Activated CD4-positive, alpha-beta T cell treated with anti-CD3 and anti-CD28 coated beads, Interleukin-10, Interleukin-2, amounts not matched to agents 100 ng/mL and 50 ng/mL, durations not matched to agents 16 hours and 8 hours (primary cell): ENCODE results near the gene FMO2.

ENCODE experiments used
- DNase-seq: peaks from one replicate; pipeline ENCODE4 v3.0.0-alpha.2; 2020

The FMO2 gene, protein sequence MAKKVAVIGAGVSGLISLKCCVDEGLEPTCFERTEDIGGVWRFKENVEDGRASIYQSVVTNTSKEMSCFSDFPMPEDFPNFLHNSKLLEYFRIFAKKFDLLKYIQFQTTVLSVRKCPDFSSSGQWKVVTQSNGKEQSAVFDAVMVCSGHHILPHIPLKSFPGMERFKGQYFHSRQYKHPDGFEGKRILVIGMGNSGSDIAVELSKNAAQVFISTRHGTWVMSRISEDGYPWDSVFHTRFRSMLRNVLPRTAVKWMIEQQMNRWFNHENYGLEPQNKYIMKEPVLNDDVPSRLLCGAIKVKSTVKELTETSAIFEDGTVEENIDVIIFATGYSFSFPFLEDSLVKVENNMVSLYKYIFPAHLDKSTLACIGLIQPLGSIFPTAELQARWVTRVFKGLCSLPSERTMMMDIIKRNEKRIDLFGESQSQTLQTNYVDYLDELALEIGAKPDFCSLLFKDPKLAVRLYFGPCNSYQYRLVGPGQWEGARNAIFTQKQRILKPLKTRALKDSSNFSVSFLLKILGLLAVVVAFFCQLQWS

DNA sequence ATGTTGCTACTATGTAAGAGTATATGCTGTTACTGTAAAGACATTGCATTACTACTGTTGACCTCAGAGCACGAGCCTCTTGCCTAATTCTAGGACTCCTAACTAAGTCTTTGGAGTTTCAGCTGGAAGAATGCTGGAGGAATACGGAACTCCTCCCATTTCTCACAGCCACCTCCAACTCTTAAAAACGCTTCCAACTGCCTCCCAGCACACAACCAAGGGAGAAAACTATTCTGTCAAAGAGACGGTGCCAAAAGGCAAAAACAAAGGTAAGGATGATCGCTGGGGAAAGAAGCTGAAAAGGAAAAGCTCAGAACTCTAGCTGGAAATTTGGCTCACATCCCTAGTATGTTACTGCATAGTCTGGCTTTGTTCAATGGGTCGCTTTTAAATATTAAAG, at the start of gene FMO2:
Gene FMO2, plus strand, starts transcription at position 210 of the 400 bp plus-strand sequence. CDS start 414 bp downstream, outside the sequence.
- DNase-seq, result no peak

DNA sequence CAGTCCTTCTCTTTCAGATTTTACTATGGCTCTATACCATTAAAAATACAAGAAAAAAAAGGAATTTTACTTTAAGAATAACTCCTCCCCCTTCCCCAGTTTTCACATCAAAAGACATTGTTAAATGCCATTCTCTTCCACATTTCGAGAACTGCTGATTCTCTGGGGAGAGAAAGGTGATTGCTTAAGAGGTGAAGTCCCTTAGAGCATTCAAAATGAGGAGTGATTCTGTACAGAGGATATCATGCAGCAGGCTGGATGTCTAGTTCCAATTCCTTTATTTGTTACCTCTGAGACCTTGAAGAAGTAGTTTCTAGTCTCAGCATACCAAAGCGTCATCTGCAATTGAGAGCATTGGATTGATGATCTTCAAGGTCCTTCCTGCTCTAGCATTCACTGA, 47.5 kb upstream of the FMO2 start:
- DNase-seq, result no peak

DNA sequence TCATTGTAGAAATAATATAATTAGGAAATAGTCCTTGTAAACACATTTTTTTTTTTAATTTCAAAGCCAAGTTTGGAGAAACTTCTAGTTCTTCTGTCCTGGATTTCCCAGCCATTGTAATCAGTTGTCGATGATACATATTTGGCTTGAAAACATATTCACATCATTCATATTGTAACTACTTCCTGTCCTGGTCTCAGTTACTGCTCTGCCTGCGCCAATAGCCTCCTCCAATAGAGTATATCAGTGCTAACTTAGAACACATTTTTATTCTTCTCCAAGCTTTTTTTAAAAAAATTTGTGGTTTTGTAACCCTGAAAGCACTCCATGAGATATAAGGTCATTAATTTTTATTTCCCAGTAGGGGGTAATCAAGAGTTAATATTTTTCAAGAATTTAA, 46.1 kb upstream of the FMO2 start:
- no peak for DNase-seq

DNA sequence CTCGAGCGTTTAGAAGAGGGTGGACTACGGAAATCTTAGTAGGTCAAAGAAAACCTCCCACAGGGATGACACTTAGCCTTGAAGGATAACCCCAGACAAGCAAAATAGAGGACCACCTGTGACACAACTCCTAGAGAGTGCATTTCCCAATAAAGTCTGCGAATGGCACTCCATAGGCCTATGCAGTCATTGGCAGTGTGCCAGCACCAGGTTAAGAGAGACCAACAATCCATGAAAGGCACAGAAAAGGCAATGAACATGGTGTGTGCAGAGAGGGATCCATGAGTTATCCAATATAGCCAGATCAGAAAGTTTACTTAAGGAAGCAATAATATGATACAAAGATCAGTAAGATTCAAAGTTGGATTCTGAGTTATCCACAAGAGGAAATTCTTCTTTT, 45.2 kb upstream of the FMO2 start:
- DNase-seq, result no peak

DNA sequence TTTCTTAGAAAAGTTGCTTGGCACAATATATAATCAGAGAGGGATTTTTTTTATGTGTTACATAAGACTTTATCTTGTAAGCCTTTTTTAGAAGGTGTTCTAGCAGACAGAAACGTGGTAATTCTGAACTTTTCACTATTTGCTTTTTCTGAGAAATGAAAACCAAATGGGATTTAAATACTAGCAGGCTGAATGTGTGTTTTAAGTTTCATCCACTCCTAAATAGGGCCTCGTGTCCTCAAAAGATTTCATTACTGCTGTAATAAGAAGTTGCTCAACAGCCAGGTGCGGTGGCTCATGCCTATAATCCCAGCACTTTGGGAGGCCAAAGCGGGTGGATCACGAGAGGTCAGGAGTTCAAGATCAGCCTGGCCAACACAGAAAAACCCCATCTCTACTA, 44.7 kb upstream of the FMO2 start:
- no peak for DNase-seq

DNA sequence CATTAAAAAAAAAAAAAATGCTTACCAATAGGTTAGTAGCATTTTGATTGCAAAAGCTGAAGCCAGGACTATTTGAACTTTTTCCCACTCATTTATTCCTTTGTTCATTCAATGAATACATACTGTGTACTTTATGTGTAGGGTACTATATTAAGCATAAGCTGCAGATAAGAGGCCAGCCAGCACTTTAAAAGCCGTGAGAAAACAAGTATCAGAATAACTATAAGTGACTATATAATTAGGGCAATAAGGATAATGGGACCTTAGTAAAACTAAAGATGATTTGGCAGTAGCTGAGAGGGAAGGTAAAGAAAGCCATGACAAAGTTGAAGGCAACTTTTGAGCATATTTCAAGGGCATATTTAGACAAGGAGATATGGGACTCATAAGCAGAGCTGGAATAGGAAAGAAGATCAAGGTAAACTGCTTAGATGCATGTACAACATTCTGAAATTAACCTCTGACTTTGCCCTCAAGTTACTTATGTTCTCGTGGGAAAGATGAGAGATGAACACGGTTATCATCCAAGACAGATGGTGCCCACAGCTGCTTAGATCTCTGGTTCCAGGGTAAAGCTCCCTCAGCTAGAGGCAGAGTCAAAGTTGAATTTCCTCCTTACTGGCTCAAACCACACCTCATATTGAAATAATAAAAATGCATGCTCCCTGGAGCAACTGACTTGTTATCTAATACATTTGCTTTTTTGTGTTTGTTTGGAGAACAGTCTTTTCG, 44.0 kb upstream of the FMO2 start:
- DNase-seq, result no peak

DNA sequence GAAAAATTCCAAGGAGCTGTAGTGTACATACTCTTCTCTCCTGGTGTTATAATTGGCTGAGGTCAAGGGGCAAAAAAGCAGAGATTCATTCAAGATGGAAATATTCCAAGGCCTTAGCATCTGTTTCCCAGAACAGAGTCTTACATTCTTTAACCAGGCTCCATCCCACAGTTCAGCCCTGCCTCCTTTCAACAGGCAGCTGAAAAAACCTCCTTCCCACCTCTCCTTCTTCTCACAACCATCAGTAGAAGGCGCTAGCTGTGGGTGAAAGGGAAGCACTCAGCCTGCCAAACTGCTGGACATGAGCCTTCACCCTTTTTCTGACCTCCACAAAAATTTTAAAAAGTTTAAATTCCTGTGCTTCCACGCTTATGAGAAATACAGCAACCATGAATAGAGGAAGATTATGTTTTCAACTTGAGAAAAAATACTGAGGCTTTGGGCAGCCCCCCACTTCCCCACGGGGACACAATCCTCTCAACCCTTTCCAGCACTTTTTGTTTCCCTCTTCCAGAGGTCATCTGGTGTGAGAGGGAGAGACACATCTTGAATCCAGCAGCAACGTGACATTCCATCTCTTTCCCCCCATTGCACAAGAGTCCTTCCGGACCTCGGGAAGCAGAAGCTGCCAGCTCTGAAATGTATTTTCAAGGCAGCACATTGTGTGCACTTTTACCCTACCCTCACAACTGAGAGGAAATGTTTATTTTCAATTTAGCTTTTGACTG, 43.2 kb upstream of the FMO2 start:
- DNase-seq, result no peak

DNA sequence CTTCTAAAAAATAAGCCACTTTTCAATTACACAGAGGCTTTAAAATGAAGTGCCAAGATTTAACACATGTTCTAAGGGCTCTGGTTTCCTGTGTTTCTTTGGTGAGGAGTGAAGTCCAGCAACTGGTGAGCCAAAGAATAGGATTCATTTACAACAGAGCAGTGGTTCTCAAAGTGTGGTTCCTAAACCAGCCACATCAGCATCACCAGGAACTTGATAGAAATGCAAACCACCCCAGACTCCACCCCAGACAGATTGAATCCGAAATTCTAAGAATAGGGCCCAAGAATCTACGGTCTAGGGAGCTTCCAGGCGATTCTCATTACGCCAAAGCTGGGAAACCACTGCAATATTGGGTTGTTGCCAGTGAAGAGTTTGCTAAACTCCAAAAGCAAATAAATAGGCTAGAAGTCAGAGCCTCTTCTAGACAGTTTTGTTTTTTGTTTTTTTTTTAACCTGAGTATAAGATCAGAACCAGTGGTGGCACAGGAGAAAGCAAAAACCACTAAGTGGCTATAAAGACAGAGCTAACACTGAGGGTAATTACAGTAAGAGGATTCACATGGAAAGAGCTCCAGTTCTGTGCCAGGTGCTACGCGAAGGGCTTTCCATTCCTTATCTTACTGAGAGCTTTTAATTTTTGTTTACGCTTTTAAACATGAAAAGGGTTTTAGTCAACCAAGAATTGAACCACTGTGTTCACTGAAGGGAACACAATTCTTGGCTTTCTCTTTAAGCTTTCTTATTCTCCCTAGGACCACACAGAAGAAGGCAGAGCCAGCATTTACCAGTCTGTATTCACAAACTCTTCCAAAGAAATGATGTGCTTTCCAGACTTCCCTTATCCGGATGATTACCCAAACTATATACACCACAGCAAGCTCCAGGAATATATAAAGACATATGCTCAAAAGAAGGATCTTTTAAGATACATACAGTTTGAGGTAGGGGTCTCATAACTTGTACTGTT, 42.4 kb upstream of the FMO2 start:
- no peak for DNase-seq

DNA sequence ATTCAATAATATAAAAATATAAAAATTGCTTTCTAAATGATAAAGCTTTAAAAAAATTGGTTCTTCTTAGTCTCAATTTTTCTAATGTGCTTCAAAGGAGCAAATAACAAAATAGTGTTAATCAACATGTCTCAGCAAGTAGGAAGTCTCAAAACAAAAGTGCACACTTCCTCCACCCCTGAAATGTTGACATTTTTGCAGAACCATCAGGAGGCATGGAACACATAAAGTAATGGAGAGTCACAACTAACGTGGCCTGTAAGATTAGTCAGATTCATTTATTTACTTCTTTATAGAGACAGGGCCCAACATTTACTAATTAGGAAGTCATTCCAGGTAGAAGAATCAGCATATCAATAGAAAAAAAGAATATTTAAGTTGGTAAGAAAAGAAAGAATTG, 34.9 kb upstream of the FMO2 start:
- no peak for DNase-seq

DNA sequence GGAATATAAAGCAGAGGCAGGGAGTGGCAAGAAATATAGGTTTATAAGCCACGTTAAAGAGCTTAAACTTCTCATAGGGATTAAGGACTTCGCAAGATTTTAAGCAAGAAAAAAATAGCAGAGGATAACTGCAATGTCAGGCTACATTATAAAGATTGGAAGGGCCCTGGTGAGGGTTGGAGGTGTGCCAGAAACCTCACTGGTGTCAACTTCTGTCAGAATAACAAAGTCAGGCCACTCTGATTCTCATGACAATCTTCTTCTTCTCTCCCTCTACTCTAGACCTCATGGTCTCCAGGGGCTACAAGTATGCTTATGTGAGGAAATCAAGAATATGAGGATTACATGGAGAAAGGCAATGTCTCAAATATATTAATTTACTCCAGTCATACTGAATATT, 32.6 kb upstream of the FMO2 start:
- DNase-seq, result no peak

DNA sequence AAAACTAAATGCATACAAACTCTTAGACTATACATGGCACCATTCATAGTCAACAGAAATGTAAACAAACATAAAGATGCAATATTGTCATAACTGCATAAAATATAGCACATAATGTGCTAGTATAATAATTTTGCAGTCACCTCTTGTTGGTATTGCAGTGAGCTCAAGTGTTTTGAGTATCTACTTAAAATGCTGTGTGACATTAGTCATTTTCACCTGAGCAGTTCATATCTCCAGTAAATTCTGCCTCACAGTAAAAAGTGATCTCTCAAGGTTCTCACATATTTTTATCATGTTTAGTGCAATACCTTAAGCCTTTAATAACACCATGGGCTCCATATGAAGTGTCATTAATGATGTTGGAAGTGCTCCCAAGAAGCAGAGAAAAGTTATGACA, 29.6 kb upstream of the FMO2 start:
- DNase-seq, result no peak

DNA sequence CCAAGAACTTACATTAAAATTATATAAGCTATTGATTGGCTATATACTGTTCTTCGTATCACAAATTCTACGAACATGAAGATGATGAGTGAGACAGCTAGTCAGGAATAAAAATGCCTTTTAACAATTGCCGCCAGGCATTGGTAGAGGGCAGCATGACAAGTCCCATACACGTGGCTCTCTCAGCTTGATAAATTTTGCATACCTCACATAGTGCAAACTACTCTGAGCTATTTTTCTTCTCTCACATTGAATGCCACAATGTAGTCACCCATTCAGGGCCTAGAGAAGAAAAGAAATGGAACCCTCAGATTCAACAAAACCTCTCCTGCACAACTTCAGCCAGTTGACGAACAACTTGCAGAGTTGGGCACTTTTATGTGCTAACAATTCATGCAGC, 27.0 kb upstream of the FMO2 start:
- DNase-seq, result no peak

DNA sequence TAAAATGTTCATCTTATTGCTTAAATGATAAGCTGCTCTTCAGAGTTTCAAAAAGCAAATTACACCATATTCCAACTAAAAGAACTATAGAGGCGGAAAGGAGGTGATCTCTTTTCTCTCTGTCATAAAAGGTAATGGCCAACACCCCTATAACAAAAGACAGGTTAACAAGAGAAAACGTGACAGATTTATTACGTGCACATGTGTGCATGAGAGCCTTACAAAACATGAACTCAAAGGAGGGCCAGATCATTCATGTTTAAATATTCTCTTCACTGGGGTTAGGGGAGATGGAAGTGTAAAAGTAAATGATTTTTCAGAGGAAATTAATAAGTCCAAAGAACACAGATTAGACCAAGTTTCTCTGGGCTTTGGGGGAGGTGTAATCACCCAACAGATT, 26.5 kb upstream of the FMO2 start:
- no peak for DNase-seq

DNA sequence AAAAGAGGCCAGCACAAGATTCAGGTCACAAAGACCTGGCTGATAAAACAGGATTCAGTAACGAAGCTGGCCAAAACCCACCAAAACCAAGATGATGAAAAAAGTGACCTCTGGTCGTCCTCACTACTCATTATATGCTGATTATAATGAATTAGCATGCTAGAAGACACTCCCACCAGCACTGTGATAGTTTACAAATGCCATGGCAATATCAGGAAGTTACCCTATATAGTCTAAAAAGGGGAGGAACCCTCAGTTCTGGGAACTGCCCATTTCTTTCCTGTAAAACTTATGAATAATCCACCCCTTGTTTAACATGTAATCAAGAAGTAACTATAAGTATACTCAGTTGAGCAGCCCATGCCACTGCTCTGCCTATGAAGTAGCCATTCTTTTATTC, 26.0 kb upstream of the FMO2 start:
- DNase-seq, result no peak

DNA sequence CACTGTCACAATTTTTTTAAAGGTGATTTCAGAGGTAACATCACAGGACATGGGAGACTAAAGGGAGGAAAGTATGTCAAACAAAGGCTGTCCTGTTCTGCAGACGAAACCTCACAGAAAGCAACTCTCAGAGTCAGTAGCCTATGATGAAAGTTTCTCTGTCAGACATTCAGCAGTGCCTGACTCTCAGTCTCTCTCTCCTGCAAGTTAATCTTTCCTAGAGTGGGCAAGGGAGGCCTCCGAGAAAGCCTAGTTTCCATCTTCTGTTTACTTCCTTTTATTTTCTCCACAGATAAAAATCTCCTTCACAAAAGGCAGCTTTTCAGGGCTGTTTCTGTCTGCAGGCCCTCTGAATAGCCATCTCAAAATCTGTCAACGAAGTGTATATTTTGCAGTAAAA, 24.9 kb upstream of the FMO2 start:
- no peak for DNase-seq

DNA sequence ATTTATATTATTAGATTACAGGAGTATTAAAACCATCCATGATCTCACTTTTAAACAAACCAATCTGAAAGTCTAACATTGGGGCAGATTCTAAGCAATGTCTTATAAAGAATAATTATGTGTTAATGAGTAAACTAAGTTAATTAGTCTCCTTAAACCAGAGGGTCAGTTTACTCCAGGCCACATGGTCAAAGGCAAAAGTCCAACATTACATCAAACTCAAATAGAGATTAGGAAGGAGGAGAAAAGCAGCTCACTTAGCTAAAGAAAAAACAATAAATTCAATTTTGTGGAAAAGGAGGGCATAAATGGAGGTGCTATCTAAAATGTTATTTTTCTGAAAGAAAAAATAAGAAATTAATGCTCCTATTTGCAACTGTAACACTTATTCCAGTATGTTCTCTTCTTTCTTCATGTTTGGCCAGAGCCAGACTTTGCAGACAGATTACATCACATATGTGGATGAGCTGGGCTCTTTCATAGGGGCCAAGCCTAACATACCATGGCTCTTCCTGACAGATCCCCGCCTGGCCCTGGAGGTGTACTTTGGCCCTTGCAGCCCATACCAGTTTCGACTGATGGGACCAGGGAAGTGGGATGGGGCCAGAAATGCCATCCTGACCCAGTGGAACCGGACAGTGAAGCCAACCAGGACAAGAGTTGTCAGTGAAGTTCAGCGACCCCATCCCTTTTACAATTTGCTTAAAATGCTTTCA, 24.3 kb upstream of the FMO2 start:
- DNase-seq, result no peak

DNA sequence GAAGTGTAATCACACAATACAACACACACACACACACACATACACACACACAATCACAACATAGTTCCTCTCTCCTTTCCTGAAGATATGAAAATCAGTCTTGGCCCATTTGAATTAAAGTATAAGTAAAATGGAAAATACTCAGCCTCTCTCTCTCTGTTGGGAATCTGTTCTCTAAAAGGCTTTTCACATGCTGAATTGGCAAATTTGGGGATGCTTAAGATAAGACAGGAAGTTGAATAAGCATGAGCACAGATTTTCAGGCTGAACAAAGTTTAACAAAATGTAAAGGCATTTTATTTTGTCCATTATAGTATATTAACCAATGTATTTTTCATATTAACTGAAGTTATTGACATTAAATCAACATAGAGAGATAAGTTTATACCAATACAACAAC, 23.7 kb upstream of the FMO2 start:
- DNase-seq, result no peak

DNA sequence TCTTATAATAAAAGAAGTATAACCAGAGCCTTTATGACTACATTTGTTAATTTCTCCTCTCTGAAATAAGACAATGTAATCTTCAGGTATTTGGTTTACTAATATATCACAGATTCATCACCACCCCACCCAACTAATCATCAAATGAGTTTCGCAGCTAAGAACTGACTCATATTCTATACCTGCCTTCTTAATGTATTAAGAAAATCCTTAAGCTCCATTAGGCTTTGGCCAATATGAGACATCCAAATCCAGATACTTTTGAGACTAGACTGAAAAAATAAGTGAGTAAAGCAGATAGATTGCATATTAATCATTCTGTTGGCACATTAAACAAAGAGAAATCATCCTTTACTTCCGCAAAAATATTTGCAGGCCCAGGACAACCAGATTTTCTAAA, 18.7 kb upstream of the FMO2 start:
- no peak for DNase-seq

DNA sequence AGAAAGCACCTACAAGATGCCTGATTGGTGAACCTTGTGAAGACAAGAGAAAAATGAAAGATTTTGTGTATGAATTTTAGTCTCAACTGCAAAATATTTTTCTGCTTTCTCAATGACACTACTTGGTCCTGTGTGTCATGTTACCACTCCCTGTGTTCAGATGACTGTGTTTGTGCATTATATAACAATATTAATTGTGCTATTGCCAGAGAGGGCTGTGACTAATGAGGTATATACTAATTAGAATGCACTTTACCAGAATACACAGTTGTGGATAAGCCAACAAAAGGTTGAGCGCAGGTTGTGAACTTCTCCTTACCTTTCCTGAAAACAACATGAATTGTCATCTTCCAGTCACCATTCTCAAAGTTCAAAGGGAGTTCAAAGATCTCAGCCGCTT, 17.3 kb upstream of the FMO2 start:
- no peak for DNase-seq

DNA sequence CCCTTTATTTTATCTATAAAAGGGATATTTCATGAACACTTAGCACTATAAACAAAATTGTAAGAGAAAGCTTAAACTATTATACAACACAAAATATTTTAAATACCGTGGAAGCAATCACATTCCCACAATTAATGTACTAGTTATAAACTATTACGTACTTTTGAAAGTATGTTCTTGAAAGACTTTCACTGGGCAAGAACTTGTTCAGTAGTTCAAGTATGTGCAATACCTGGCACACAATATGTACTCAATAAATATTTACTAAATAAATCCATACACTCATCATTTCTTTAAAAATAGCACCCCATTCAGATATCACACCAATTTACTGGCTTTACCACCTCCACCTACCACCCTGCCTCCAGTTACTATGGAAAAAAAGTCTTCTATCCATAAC, 12.6 kb upstream of the FMO2 start:
- no peak for DNase-seq

DNA sequence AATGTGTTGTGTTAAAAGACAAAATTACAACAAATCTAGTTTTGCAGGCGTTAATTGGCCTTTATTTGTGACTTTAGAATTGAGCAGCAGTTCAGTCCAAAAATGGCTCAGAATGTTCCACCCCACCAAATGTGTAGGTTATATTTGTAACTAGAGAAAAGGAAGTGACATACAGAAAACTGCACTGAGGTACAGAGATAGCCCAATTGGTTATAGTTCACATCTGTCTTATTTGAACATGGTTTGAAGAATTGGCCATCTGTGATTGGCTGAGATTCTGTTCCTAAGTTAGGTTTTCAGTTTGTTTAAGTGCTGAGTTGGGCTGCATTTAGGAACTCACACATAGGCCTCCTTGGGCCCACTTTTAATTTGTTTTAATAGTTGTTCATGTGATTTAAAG, 12.0 kb upstream of the FMO2 start:
- DNase-seq, result no peak
